Panc1 (cell line): ENCODE data around the gene SUFU. TPM values are rescaled to one million over a fixed set of nuclear protein-coding genes. Genes with fewer than 3 reads are reported as not detected.

ENCODE experiments used
- ATAC-seq: fragments of 200-7000 bp; cut with Tn5 transposase; 2 replicates; pipeline ENCODE4 v1.9.1; 2020; ENCODE audit warnings: mild to moderate bottlenecking, moderate library complexity
- BruUV-seq: library from RNA; stranded (reverse); fragments of 400-500 nt; replicated peaks from 2 replicates; lab custom pipeline; 2021; lab: Mats Ljungman, UMichigan
- CTCF ChIA-PET: fragments of 300-600 bp; sonication (Branson Sonifier 250); formaldehyde crosslinking; loops from one replicate; lab custom pipeline; 2022; ENCODE audit warnings: antibody characterized with exemption; lab: Charles Lee
- POLR2A ChIA-PET: fragments of 300-600 bp; sonication (Branson Sonifier 250); formaldehyde crosslinking; loops from one replicate; lab custom pipeline; 2022; ENCODE audit warnings: antibody characterized with exemption; lab: Charles Lee
- DNase-seq: peaks from one replicate; pipeline ENCODE4 v3.0.0-alpha.2; 2010; ENCODE audit warnings: low read depth, low spot score
- H3K27ac ChIP-seq: 2 replicates; pipeline ENCODE4 v1.5.1; 2011; ENCODE audit warnings: mild to moderate bottlenecking, low read length, inconsistent platforms
- H3K27me3 ChIP-seq: fragments of 200-500 bp; sonication (Bioruptor generic); 2 replicates; pipeline ENCODE4 v1.6.0; 2014; ENCODE audit warnings: low read length, inconsistent platforms; ENCODE audit not compliant: control insufficient read depth, insufficient read depth
- H3K36me3 ChIP-seq: fragments of 200-500 bp; sonication (Bioruptor generic); 2 replicates; pipeline ENCODE4 v1.5.1; 2014; ENCODE audit warnings: inconsistent platforms, mild to moderate bottlenecking, low read length, moderate library complexity; ENCODE audit not compliant: control insufficient read depth, insufficient read depth
- H3K4me1 ChIP-seq: 2 replicates; pipeline ENCODE4 v1.5.1; 2011; ENCODE audit warnings: inconsistent platforms, mild to moderate bottlenecking, low read length, moderate library complexity; ENCODE audit not compliant: control insufficient read depth, insufficient read depth
- H3K4me3 ChIP-seq, 2 experiments: 2 replicates each; pipeline ENCODE4 v1.5.1; 2011 to 2012; ENCODE audit warnings: low read depth in 2 of 2, low read length in 2 of 2, mild to moderate bottlenecking in 2 of 2, inconsistent platforms in 1 of 2, moderate library complexity in 1 of 2
- H3K9me3 ChIP-seq: fragments of 200-500 bp; sonication (Bioruptor generic); 2 replicates; pipeline ENCODE4 v1.5.1; 2014; ENCODE audit warnings: low read depth, mild to moderate bottlenecking, inconsistent platforms, low read length, moderate library complexity; ENCODE audit not compliant: control insufficient read depth, insufficient read depth
- CTCF ChIP-seq: fragments of 450-650 bp; IDR thresholded peaks from 2 replicates; pipeline ENCODE4 v1.5.1; 2017; ENCODE audit warnings: mild to moderate bottlenecking
- POLR2AphosphoS5 ChIP-seq: IDR thresholded peaks from 2 replicates; pipeline ENCODE4 v1.6.1; 2012; ENCODE audit warnings: mild to moderate bottlenecking, low read depth, low read length, moderate library complexity
- REST ChIP-seq, 2 experiments: IDR thresholded peaks; 2 replicates each; pipeline ENCODE4 v1.6.1; 2011 to 2012; ENCODE audit warnings: low read depth in 2 of 2, control low read depth in 1 of 2, low read length in 1 of 2, mild to moderate bottlenecking in 1 of 2, moderate library complexity in 1 of 2; ENCODE audit not compliant: insufficient read depth in 1 of 2
- SIN3A ChIP-seq: IDR thresholded peaks from 2 replicates; pipeline ENCODE4 v1.6.1; 2012; ENCODE audit warnings: low read depth, mild to moderate bottlenecking, low read length, moderate library complexity, borderline replicate concordance; ENCODE audit not compliant: insufficient read depth
- TCF7L2 ChIP-seq: IDR thresholded peaks from 2 replicates; pipeline ENCODE4 v1.6.1; 2011; ENCODE audit warnings: mild to moderate bottlenecking, low read depth, low read length, inconsistent platforms
- in situ Hi-C: cut with HindIII; loops from 2 replicates; pipeline ENCODE4 v1.10.0; 2016; ENCODE audit warnings: low sequenced_read_pairs, low pct_unique_long_range_greater_than_20kb
- intact Hi-C: fragments of 100-400 bp; cut with micrococcal nuclease; formaldehyde crosslinking; loops from one replicate; pipeline ENCODE4 v1.10.0; 2022; ENCODE audit not compliant: unreplicated experiment
- total RNA-seq: library from RNA; stranded (reverse); gene quantifications from one replicate; pipeline ENCODE4 v1.2.1, GENCODE V29; 2021; ENCODE audit not compliant: unreplicated experiment

The SUFU gene
- total RNA-seq, 1 experiment from 2014 or later = 9.5 TPM

GRCh38 chr10:102643336-102644065 is 139.7 kb downstream of the SUFU start:
- CTCF ChIA-PET = interaction anchor here (1.3 kb wide), 1 partner anchor 36 kb away, joined by 6 read pairs; no protein-coding TSS in a partner anchor
- Histone ChIP-seq H3K36me3 (peaks cover 9% of the 10 kb centered on the region; the same call in 1 of the 2 replicates), H3K27ac (peak overlapping the region; percentile 94), H3K27me3 (no peaks in the 10 kb centered on the region), H3K4me3 (peak overlapping the region; percentile 69 to 86), H3K4me1 (peaks cover 28% of the 10 kb centered on the region), H3K9me3 (no peaks in the 10 kb centered on the region)
- TF ChIP-seq TCF7L2 = no peak
- TF ChIP-seq SIN3A = no peak
- peak; percentile 34; the same call in 1 of the 2 replicates for TF ChIP-seq POLR2AphosphoS5
- intact Hi-C loops = loop anchor here (5.0 kb wide), 1 partner anchor 141 kb away; the partner anchor contains the start of genes ACTR1A and SUFU
- no peak for DNase-seq
- POLR2A ChIA-PET = no interaction called here
- BruUV-seq = no TSS peak
- in situ Hi-C loops = no loop called here
- ATAC-seq = peak; percentile 28

- ATAC-seq (peak; percentile 42), DNase-seq (no peak)
- Histone ChIP-seq H3K27me3 (no peaks in the 10 kb centered on the region), H3K4me3 (peak within 1 kb of the TSS; percentile 69 to 86), H3K4me1 (peaks cover 28% of the 10 kb centered on the region), H3K27ac (peak within 1 kb of the TSS; percentile 94), H3K9me3 (no peaks in the 10 kb centered on the region), H3K36me3 (peaks cover 9% of the 10 kb centered on the region; the same call in 1 of the 2 replicates)
- no peak for TF ChIP-seq CTCF
- no peak for TF ChIP-seq REST (IDR thresholded peaks at IDR 0.05; ENCODE audit: insufficient read depth in 1 of 2, low read depth in 2 of 2, low read length in 1 of 2)
- TF ChIP-seq POLR2AphosphoS5 = no peak; the same call in 1 of the 2 replicates
- TF ChIP-seq TCF7L2 = no peak
- TF ChIP-seq SIN3A = 0 out of 2 replicates have a peak, but pooled peaks have one; percentile 39
- no TSS peak for BruUV-seq
- ChIA-PET POLR2A (interaction anchor here (0.6 to 1.1 kb wide), 3 partner anchors 13 to 97 kb away, joined by 3 to 5 read pairs (median 4); no protein-coding TSS in a partner anchor), CTCF (interaction anchor here (0.5 to 1.3 kb wide), 5 partner anchors 16 to 138 kb away, joined by 3 to 6 read pairs (median 4); no protein-coding TSS in a partner anchor)
- intact Hi-C loops = loop anchor here (5.0 kb wide), 1 partner anchor 142 kb away; the partner anchor contains the start of genes ACTR1A and SUFU
- in situ Hi-C loops = no loop called here
These were observed 140.4 kb downstream of the SUFU start, which contains the start of gene TRIM8 for GRCh38 chr10:102644066-102644645. Gene TRIM8, plus strand, starts transcription at chr10:102644479. Its CDS starts 139 bp downstream, at chr10:102644618.
